Small intestine (tissue), 7 donors: ENCODE measurements around the gene NF2. TPM values are rescaled to one million over a fixed set of nuclear protein-coding genes. Genes with fewer than 3 reads are reported as not detected.

ENCODE experiments used
- DNase-seq, 2 donors: peaks; one replicate each; pipeline versions ENCODE4 v3.0.0 to v3.0.0-alpha.2; 2013
- FAIRE-seq: peaks from 2 replicates; lab custom pipeline; 2012; peaks lifted over from hg19 to GRCh38; lab: Jason Lieb, UNC
- H3K27ac ChIP-seq, 3 donors: one replicate each; pipeline ENCODE4 v1.5.1; 2013; ENCODE audit warnings: low read length in 2 of 3, mild to moderate bottlenecking in 2 of 3, control low read depth in 1 of 3, inconsistent platforms in 1 of 3, low read depth in 1 of 3, moderate library complexity in 1 of 3
- H3K27me3 ChIP-seq, 3 donors: one replicate each; pipeline ENCODE4 v1.6.1; 2013; ENCODE audit warnings: low read length in 3 of 3, inconsistent platforms in 1 of 3; ENCODE audit not compliant: control insufficient read depth in 3 of 3, insufficient read depth in 3 of 3
- H3K36me3 ChIP-seq, 3 donors: one replicate each; pipeline ENCODE4 v1.6.1; 2013; ENCODE audit warnings: low read length in 3 of 3, inconsistent platforms in 1 of 3, low read depth in 1 of 3, mild to moderate bottlenecking in 1 of 3, moderate library complexity in 1 of 3; ENCODE audit not compliant: control insufficient read depth in 3 of 3, insufficient read depth in 2 of 3
- H3K4me1 ChIP-seq, 3 donors: one replicate each; pipeline ENCODE4 v1.6.1; 2013; ENCODE audit warnings: low read length in 2 of 3, inconsistent platforms in 1 of 3, low read depth in 1 of 3, mild to moderate bottlenecking in 1 of 3, moderate library complexity in 1 of 3; ENCODE audit not compliant: control insufficient read depth in 3 of 3, insufficient read depth in 2 of 3
- H3K4me3 ChIP-seq, 3 donors: one replicate each; pipeline ENCODE4 v1.5.1; 2013; ENCODE audit warnings: low read length in 3 of 3, control low read depth in 1 of 3, inconsistent platforms in 1 of 3, low read depth in 1 of 3, mild to moderate bottlenecking in 1 of 3, moderate library complexity in 1 of 3
- H3K9me3 ChIP-seq, 2 donors: one replicate each; pipeline ENCODE4 v1.6.1; 2013; ENCODE audit warnings: low read depth in 1 of 2, low read length in 1 of 2; ENCODE audit not compliant: control insufficient read depth in 2 of 2, insufficient read depth in 1 of 2
- WGBS, 3 donors: extraction: QIAGEN DNeasy Blood & Tissue Kit; methylation state at CpG; one replicate each; pipeline ENCODE4 v1.1.7; 2013; 5-methylcytosine and 5-hydroxymethylcytosine counted together
- polyA plus RNA-seq, 4 donors: library from polyadenylated mRNA; stranded (reverse) in 3 of 4; unstranded in 1 of 4; fragments of 200-250 nt in 3 of 4; fragments of 120-200 nt in 1 of 4; gene quantifications; one replicate each; pipeline versions ENCODE4 v1.2.1 to v1.2.3, GENCODE V29; 2013
- donor health status: healthy with polysubstance abuse.
- donor health status: control.
- donor health status: control.
- donor health status: Bipolar disorder and iron deficiency.
- donor health status: healthy.

NF2 gene
- polyA plus RNA-seq, 4 donors, result 6.5 to 14.7 (median 9.8) TPM

GRCh38 chr22:29604076-29604360, 585 bp downstream of the NF2 start:
- Histone ChIP-seq H3K36me3 (peaks cover 0 to 5% (median 0%) of the 10 kb centered on the region in 3 donors), H3K4me1 (peaks cover 2 to 18% (median 8%) of the 10 kb centered on the region in 3 donors), H3K27ac (peak overlapping the region; percentile 84 to 95 (median 90)), H3K4me3 (peak overlapping the region; percentile 71 to 98 (median 96)), H3K9me3 (no peaks in the 10 kb centered on the region), H3K27me3 (no peaks in the 10 kb centered on the region)
- WGBS, 3 donors, result 0% methylated on average over 12 of the region's 12 CpGs
- no peak for FAIRE-seq
- no peak for DNase-seq

- no peak overlapping the region for H3K27ac ChIP-seq
- H3K36me3 ChIP-seq, result peaks cover 0 to 5% (median 0%) of the 10 kb centered on the region in 3 donors
- no peak overlapping the region for H3K4me3 ChIP-seq
- WGBS, 3 donors, result 92 to 95% (median 95%) methylated on average over 5 of the region's 5 CpGs
- H3K4me1 ChIP-seq, result peaks cover 2 to 15% (median 8%) of the 10 kb centered on the region in 3 donors
- FAIRE-seq, result no peak
- DNase-seq, result no peak
- H3K9me3 ChIP-seq, result peaks cover 0 to 5% of the 10 kb centered on the region in 2 donors
- no peaks in the 10 kb centered on the region for H3K27me3 ChIP-seq
Measured at GRCh38 chr22:29605527-29605850, 2.1 kb downstream of the NF2 start.

GRCh38 chr22:29606320-29606719, 2.9 kb downstream of the NF2 start:
- 94 to 98% (median 97%) methylated on average over 3 of the region's 3 CpGs for WGBS, 3 donors
- H3K27me3 ChIP-seq, result no peaks in the 10 kb centered on the region
- peaks cover 0 to 5% (median 0%) of the 10 kb centered on the region in 3 donors for H3K36me3 ChIP-seq
- DNase-seq (no peak), FAIRE-seq (no peak)
- peaks cover 2 to 15% (median 8%) of the 10 kb centered on the region in 3 donors for H3K4me1 ChIP-seq
- H3K9me3 ChIP-seq, result peaks cover 0 to 9% of the 10 kb centered on the region in 2 donors
- no peak overlapping the region for H3K4me3 ChIP-seq
- H3K27ac ChIP-seq, result no peak overlapping the region

- no peaks in the 10 kb centered on the region for H3K27me3 ChIP-seq
- WGBS, 3 donors, result 85 to 96% (median 93%) methylated on average over 2 of the region's 2 CpGs
- no peak for DNase-seq
- H3K4me1 ChIP-seq, result peaks cover 2 to 9% (median 8%) of the 10 kb centered on the region in 3 donors
- H3K27ac ChIP-seq, result no peak overlapping the region
- H3K9me3 ChIP-seq, result peaks cover 0 to 10% of the 10 kb centered on the region in 2 donors
- H3K4me3 ChIP-seq, result no peak overlapping the region
- H3K36me3 ChIP-seq, result peaks cover 0 to 5% (median 0%) of the 10 kb centered on the region in 3 donors
- FAIRE-seq, result no peak
Measured at GRCh38 chr22:29607426-29607825, 4.0 kb downstream of the NF2 start.

GRCh38 chr22:29609139-29609538, 5.7 kb downstream of the NF2 start:
- no peaks in the 10 kb centered on the region for H3K27me3 ChIP-seq
- no peak overlapping the region for H3K4me3 ChIP-seq
- no peak for FAIRE-seq
- peaks cover 2 to 9% (median 8%) of the 10 kb centered on the region in 3 donors for H3K4me1 ChIP-seq
- 65 to 75% (median 66%) methylated on average over 2 of the region's 2 CpGs for WGBS, 3 donors
- peaks cover 0 to 10% of the 10 kb centered on the region in 2 donors for H3K9me3 ChIP-seq
- DNase-seq, result no peak
- peaks cover 0 to 5% (median 0%) of the 10 kb centered on the region in 3 donors for H3K36me3 ChIP-seq
- H3K27ac ChIP-seq, result no peak overlapping the region

GRCh38 chr22:29610780-29611179, 7.3 kb downstream of the NF2 start:
- FAIRE-seq, result no peak
- peaks cover 0 to 10% of the 10 kb centered on the region in 2 donors for H3K9me3 ChIP-seq
- H3K27ac ChIP-seq, result no peak overlapping the region
- no peaks in the 10 kb centered on the region for H3K27me3 ChIP-seq
- no peak overlapping the region for H3K4me3 ChIP-seq
- 70 to 84% (median 83%) methylated on average over 1 of the region's 1 CpG for WGBS, 3 donors
- no peak for DNase-seq
- H3K4me1 ChIP-seq, result no peaks in the 10 kb centered on the region
- H3K36me3 ChIP-seq, result peaks cover 0 to 5% (median 0%) of the 10 kb centered on the region in 3 donors

GRCh38 chr22:29615705-29616327, 12.4 kb downstream of the NF2 start:
- DNase-seq, result no peak
- 87 to 92% (median 90%) methylated on average over 4 of the region's 4 CpGs for WGBS, 3 donors
- H3K9me3 ChIP-seq, result peaks cover 0 to 4% of the 10 kb centered on the region in 2 donors
- H3K27me3 ChIP-seq, result no peaks in the 10 kb centered on the region
- H3K36me3 ChIP-seq, result no peaks in the 10 kb centered on the region
- no peak for FAIRE-seq
- no peak overlapping the region for H3K27ac ChIP-seq
- H3K4me3 ChIP-seq, result no peak overlapping the region
- H3K4me1 ChIP-seq, result peaks cover 0 to 3% (median 0%) of the 10 kb centered on the region in 3 donors

GRCh38 chr22:29617922-29618629, 14.6 kb downstream of the NF2 start:
- no peak overlapping the region for H3K4me3 ChIP-seq
- peaks cover 0 to 7% (median 0%) of the 10 kb centered on the region in 3 donors for H3K4me1 ChIP-seq
- 3 to 21% (median 11%) methylated on average over 2 of the region's 2 CpGs for WGBS, 3 donors
- no peaks in the 10 kb centered on the region for H3K27me3 ChIP-seq
- no peaks in the 10 kb centered on the region for H3K9me3 ChIP-seq
- H3K36me3 ChIP-seq, result no peaks in the 10 kb centered on the region
- H3K27ac ChIP-seq, result no peak overlapping the region
- no peak for FAIRE-seq
- peak; percentile 40 to 52 for DNase-seq
